ENCODE results near the gene ZNF488. TPM values are rescaled to one million over a fixed set of nuclear protein-coding genes. Genes with fewer than 3 reads are reported as not detected.

The ZNF488 gene
- total RNA-seq, 1 donor from 2014 or later: under 0.01 TPM

GRCh38 chr10:47381427-47382379 is 2.4 kb downstream of the ZNF488 start:
- DNase-seq: no peak

DNA sequence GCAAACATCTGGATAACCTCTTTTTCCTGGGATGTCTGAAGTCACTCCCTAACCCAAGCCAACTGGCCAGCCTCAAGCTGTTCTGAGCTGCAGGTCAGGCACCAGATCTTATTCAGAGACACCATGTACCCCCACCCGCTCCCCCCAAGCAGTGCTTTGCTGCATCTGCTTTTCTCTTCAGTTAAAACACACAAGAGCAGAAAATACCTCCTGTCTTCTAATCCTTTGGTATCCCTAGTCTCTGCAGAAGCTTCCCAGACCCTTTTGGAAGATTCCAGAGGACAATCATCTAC is 3.0 kb downstream of the ZNF488 start:
- no peak for DNase-seq

GRCh38 chr10:47380341-47381102 is 3.6 kb downstream of the ZNF488 start:
- DNase-seq: no peak

GRCh38 chr10:47379901-47380300 is 4.2 kb downstream of the ZNF488 start:
- DNase-seq: no peak

DNA sequence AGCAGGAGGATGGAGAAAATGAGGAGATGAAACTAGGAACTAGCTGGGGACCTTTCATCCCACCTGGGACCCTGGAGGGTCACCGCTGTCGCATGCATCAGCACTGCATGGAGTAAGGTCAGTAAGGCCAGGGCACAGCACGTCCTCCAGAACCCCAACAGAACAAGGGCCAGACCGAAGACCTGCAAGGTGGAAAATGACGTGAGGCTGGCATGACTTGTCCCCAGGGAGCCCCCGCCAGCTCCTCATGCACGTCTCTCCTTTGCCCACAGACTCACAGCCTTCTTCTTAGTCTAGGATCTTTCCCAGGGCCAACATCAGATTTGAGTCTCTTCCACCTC is 4.7 kb downstream of the ZNF488 start:
- DNase-seq: no peak

DNA sequence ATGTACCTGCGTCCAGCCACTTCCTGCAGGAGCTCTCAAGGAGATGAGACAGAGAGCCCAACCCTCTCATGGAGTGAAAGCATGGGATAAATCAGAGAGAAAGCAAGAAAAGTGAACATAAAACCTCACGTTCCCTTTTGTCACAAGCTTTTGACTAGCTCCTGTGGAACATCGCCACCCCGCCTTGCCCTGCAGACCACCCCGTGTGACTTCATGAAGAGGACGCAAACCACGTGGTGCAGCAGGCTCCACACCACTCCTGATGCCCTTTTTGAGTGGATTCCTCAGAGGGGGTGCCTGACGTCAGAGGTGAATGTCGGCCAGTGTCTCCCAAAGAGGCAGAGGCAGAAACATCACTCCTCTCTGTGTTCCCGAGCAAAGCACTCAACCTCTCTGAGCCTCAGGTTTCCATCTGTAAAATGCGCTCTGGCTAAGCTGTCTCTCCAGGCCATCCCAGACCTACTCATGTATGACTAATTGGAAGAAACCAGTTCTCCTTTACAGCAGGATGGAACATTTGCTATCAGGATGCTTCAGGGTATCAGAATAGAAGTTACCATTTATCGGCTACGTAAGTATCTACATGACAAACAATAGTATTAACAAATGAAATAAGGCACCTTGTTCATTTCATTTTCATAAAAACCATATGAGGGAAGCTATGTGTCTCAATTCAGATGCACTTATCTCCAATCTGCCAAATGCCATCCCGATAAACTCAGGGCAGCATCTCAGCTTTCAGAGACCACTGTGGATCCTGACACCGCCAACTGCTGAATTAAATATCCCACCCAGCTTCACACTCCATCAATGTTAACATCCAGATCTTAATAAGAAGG is 5.3 kb downstream of the ZNF488 start:
- no peak for DNase-seq

- DNase-seq: no peak
Observed at GRCh38 chr10:47378183-47378510, 5.9 kb downstream of the ZNF488 start.

- no peak for DNase-seq
Observed at GRCh38 chr10:47376522-47377220, 7.4 kb downstream of the ZNF488 start.

- DNase-seq: no peak
Observed at GRCh38 chr10:47374611-47375536, 9.2 kb downstream of the ZNF488 start.

DNA sequence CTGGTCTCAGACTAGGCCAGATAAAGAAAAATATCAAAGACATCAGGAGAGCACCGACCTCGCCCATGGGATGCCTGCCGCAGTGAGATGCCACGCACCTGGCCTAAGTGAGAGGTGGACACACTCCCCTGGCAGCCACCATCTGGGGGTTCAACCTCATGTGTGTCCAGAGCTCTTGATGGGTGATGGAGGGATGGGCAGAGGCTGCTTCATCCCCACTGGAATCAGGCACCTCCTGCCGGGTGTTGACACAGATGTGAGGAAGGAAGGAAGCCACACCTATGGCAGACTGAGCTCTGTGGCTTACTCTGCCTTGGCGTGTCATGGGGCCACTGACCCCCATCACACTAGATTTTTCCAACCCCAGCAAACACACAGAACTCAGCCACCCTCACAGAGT is 11.4 kb downstream of the ZNF488 start:
- DNase-seq: no peak

DNA sequence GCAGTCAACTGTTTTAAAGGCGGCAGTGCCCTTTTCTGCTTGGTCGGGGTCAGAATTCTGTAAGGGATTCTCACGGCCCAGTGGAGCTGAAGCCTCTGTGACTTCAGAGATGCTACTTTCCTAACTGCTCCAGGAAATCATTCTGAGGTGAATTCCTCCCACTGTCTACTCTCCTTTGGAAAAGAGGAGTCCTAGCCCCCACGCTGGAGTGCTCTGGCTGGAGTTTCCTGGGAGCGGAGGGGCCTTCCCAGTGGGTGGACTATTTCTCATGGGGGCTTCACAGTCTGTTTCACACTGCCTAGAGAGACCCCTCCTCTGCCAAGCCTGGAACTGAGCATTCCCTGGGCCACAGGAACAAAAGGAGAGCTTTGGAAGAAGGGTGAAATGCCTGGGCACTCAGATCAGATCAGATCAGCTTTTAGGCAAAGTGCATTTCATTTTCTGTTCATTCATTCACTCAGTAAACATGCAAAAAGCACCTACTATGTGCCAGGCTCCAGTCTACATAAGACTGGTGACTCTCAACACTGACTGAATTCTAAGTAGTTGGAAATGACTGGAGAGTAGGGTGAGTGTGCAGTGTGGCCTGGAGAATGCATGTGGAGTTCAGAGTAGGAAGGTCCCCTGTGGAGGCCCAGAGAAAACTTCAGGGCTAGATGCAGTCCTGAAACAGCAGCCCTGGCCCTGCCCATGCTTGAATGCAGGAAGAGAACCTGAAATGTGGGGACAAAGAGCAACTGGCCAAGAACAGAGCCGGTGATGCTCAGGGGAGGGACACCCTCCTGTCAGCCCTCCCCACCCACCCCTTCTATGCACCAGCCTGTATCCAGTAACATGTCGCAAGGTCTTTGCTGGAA is 12.2 kb downstream of the ZNF488 start:
- DNase-seq: no peak

DNA sequence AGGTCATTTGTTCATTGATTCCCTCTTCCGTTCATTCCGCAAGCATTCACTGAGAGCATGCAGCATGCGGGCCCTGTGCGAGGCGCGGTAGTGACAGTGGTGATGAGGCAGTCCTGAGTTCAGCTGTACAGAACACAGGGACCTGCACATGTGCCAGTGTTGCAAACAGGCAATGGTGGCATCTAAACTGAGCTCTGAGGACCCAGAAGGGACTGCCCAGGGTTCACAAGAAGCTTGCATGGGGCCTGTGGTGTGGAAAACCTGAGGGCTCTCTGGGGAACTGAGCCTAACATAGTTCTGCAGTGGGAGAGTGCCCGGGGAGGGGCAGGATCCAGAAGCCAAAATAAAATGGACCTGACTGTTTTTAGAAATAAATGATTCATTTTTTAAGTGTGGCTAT is 13.2 kb downstream of the ZNF488 start:
- DNase-seq: no peak

- no peak for DNase-seq
Observed at GRCh38 chr10:47370015-47370767, 13.9 kb downstream of the ZNF488 start.

DNA sequence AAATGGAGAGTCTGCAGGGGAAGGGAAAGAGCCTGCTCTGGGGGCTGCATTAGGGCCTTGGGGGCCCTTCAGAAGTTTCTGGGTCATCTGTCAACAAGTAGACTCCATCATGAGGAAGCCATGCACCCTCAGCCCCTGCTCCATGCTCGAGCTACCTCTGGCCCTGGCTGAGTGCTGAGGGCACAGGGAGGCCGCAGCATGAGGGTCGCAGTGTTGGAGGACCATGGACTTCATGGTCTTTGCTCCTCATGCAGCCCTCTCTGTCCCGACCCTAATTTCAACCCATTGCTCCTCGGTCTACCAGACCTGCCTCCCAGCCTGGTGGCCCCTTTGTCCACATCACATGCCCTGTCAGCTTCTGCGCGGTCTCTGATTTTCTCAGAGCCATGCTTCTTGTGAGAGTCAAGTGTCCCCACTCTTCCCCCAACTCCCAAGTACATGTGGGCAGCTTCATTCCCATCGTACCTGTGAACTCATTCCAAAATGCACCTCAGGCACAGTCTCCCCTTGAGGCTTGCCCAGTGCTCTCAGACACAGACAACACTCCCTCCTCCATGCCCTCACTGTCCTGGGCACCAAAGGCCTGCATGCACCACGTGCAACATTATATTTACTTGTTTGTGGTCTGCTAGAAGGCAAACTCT is 14.7 kb downstream of the ZNF488 start:
- no peak for DNase-seq

GRCh38 chr10:47368431-47369180 is 15.5 kb downstream of the ZNF488 start:
- DNase-seq: no peak

DNA sequence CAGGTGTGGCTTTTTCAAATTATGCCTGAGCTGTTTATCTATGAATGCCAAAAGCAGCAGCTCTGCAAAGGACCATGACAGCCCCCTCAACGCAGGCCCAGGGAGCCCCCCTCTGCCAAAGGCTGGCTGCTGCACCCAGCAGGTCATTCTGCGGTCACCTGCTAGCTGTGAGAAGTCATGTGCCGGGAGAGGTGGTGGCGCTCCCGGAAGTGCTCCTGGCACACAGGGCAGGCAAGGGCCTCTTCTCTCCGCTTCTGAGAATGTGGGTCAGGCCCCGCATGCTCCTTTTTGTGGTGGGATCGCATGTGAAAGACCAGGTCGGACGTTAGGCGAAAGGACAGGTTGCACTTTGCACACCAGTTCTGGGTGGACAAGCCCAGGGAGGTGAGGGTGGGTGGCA is 16.4 kb downstream of the ZNF488 start:
- DNase-seq: no peak

DNA sequence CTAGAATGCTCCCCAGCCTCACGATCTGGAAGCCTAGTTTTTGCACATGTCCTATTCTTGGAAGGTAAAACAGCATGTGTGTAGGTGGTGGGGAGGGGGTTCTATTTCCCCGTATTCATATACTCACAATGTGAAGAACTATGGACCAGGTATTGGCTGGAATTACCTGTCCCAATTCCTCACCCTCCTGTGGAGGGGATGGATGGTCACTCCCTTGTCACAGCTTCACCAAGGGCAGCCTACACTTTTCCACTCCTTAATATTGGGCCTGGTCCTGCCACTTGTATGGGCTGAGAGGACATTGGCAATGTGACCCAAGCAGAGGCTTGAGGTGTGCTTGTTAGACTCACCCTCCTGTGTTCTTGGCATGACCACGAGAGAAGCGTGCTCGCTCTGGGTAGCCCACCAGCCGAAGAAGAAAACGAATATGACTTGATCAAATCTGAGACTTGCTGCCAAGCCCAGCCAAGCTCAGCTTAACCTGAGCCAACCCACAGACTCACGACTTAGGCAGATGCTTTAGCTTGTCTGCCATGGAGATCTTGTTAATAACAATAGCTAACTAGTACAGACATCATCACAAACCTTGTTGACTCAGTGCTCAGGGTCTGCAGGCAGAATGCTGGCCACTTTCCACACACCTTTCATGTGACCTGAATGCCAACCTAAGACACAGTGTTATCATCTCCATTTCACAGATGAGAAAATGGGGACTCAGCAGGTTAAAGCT is 17.2 kb downstream of the ZNF488 start:
- DNase-seq: no peak

GRCh38 chr10:47366181-47366631 is 17.9 kb downstream of the ZNF488 start:
- no peak for DNase-seq

Data from dermis blood vessel endothelial cell (primary cell).